ENCODE measurements around the gene GNAQ.

- TF ChIP-seq CTCF (optimal IDR thresholded peaks at IDR 0.05 in 1 of 3, IDR thresholded peaks at IDR 0.05 in 1 of 3, conservative IDR thresholded peaks at IDR 0.05 in 1 of 3; ENCODE audit: extremely low read depth in 1 of 3, insufficient read depth in 2 of 3, low read length in 3 of 3) (no peak), EZH2 (IDR thresholded peaks at IDR 0.05; ENCODE audit: low read length) (no peak)
These were observed 56.6 kb downstream of the GNAQ start for GRCh38 chr9:77975036-77975435.

Measured in keratinocyte (primary cell).